Endothelial cell of umbilical vein (primary cell): ENCODE results near the gene SNCG.

Experiments
- EZH2 ChIP-seq: IDR thresholded peaks from 2 replicates; pipeline ENCODE4 v1.6.1; 2012; ENCODE audit warnings: borderline replicate concordance, low read depth, mild to moderate bottlenecking, moderate library complexity, low read length, inconsistent platforms; ENCODE audit not compliant: severe bottlenecking
- FOS ChIP-seq: IDR thresholded peaks from 2 replicates; pipeline ENCODE4 v1.6.1; 2011; ENCODE audit warnings: mild to moderate bottlenecking, low read length, moderate library complexity, borderline replicate concordance; ENCODE audit not compliant: insufficient read depth
- GATA2 ChIP-seq: IDR thresholded peaks from 2 replicates; pipeline ENCODE4 v1.7.0; 2011; ENCODE audit warnings: low read depth, mild to moderate bottlenecking, moderate library complexity, mixed read lengths, low read length; ENCODE audit not compliant: insufficient read length, insufficient read depth
- JUN ChIP-seq: IDR thresholded peaks from 2 replicates; pipeline ENCODE4 v1.6.1; 2011; ENCODE audit warnings: borderline replicate concordance, low read depth; ENCODE audit not compliant: insufficient read length, insufficient read depth
- MYC ChIP-seq: IDR thresholded peaks from one replicate; pipeline ENCODE4 v1.6.1; 2011; ENCODE audit warnings: mild to moderate bottlenecking, low read depth, low read length
- POLR2A ChIP-seq: IDR thresholded peaks from 2 replicates; pipeline ENCODE4 v1.6.1; 2012; ENCODE audit warnings: low read depth, mild to moderate bottlenecking, control low read depth, low read length
- POLR2AphosphoS5 ChIP-seq: IDR thresholded peaks from 2 replicates; pipeline ENCODE4 v1.6.1; 2012; ENCODE audit warnings: low read depth, mild to moderate bottlenecking, control low read depth, low read length, moderate library complexity; ENCODE audit not compliant: insufficient read depth
- TF ChIP-seq, protein P1 (sequence below), 2 donors: IDR thresholded peaks; 1 replicate in 1 of 2; 2 replicates in 1 of 2; pipeline ENCODE4 v1.5.1; 2011; ENCODE audit warnings: low read length in 2 of 2, mild to moderate bottlenecking in 2 of 2, moderate library complexity in 2 of 2, control low read depth in 1 of 2, inconsistent platforms in 1 of 2, low read depth in 1 of 2; ENCODE audit not compliant: insufficient read depth in 1 of 2; ENCODE audit errors: extremely low read depth in 1 of 2
- TF ChIP-seq, protein P2 (sequence below): IDR thresholded peaks from 2 replicates; pipeline ENCODE4 v1.6.1; 2011; ENCODE audit not compliant: insufficient read depth, insufficient read length

DNA sequence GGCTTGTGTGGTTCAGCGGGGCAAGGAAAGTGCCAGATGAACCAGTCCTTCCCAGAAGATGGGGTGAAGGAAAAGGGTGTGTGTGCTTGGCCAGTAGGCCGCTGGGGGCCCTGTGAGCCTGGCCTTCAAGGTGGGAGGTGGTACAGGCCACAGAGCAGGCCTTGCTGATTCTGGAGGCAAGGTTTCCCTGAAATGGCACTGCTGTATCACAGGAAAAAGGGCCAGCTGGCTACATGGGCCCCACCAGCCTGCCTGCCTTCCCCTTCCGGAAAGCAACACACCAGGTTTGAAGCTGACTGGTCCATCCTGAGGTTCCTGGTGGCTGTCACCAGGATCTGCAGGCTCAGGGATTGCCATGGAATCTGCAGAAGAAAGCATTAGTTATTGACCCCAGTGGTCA lies 13.5 kb upstream of the SNCG start:
- TF ChIP-seq, protein P1, sequence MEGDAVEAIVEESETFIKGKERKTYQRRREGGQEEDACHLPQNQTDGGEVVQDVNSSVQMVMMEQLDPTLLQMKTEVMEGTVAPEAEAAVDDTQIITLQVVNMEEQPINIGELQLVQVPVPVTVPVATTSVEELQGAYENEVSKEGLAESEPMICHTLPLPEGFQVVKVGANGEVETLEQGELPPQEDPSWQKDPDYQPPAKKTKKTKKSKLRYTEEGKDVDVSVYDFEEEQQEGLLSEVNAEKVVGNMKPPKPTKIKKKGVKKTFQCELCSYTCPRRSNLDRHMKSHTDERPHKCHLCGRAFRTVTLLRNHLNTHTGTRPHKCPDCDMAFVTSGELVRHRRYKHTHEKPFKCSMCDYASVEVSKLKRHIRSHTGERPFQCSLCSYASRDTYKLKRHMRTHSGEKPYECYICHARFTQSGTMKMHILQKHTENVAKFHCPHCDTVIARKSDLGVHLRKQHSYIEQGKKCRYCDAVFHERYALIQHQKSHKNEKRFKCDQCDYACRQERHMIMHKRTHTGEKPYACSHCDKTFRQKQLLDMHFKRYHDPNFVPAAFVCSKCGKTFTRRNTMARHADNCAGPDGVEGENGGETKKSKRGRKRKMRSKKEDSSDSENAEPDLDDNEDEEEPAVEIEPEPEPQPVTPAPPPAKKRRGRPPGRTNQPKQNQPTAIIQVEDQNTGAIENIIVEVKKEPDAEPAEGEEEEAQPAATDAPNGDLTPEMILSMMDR (IDR thresholded peaks at IDR 0.05; ENCODE audit: extremely low read depth in 1 of 2, insufficient read depth in 1 of 2, low read depth in 1 of 2, low read length in 2 of 2), result no peak
- TF ChIP-seq, protein P2, sequence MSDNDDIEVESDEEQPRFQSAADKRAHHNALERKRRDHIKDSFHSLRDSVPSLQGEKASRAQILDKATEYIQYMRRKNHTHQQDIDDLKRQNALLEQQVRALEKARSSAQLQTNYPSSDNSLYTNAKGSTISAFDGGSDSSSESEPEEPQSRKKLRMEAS, result no peak
- TF ChIP-seq POLR2A, result no peak
- TF ChIP-seq POLR2AphosphoS5, result no peak
- TF ChIP-seq FOS, result no peak
- TF ChIP-seq JUN, result no peak
- TF ChIP-seq EZH2, result no peak
- TF ChIP-seq MYC, result no peak
- TF ChIP-seq GATA2, result no peak
